ENCODE measurements around the gene WDR47.
"Not testable (repeated sequence)": the region's sequence is repeated elsewhere in the genome, so short reads cannot be mapped to it uniquely, and the experiment has no call there.

Gene WDR47

DNA sequence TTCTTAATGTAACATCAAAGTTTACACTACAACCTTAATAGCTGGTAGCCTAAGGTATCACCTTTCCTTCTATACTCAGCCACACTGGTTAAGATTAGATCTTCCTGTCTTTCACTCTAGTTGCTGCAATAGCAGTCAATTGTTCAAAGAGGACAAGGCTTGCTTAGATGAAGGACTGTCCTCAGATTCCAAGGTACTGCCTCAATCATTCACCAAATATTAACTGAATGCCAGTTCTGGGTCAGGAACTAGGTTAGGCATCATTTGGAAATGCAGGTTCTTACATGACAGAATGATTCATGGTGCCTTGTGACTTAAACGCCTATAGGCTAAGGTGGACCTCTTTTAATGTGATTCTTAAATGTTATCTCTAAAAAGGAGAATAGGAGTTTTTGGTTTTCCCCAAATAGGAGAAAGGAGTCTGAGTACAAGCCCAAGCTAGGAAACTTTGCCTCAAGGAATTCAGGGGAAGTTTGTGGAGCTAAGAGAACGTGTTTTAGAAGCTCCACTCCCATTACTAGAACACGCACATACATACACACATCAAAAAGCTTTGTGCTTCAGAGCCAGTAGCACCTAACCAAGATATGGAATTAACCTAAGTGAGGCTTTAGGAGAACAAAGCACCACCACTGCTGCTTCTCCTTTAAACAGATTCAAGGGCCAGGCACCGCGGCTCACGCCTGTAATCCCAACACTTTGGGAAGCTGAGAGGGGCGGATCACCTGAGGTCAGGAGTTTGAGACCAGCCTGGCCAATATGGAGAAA is 8.5 kb upstream of the WDR47 start:
- no peak for DNase-seq

DNA sequence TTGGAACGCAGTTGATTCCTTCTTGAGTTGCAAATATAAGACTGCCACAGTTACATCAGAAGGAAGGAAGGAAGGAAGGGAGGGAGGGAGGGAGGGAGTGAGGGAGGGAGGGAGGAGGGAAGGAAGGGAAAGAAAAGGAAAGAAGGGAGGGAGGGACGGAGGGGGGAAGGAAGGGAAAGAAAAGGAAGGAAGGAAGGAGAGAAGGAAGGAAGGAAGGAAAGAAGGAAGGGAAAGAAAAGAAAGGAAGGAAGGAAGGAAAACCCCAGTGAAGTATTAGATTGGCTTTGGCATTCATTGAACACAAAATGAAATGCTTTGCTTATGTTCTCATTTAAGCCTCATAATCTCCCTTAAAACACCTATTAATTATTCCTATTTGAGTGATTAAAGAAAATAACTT is 6.4 kb upstream of the WDR47 start:
- DNase-seq, result no peak

DNA sequence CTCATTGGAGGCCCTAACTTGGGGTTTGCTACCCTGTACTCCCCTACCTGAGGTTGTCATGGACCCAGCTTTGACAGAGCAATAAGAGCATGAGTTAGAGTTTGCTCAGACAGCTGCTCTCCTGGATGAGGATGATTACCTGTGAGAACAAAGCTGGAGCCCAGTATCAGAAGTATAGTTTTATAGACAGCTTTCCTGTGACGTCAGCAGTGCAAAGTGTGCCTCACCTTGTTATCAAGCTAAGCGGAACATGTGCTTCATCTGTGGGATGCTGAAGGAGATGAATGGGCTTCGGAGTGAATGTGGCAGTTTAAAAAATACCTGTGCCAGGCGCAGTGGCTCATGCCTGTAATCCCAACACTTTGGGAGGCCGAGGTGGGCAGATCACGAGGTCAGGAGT is 5.4 kb upstream of the WDR47 start:
- no peak for DNase-seq

DNA sequence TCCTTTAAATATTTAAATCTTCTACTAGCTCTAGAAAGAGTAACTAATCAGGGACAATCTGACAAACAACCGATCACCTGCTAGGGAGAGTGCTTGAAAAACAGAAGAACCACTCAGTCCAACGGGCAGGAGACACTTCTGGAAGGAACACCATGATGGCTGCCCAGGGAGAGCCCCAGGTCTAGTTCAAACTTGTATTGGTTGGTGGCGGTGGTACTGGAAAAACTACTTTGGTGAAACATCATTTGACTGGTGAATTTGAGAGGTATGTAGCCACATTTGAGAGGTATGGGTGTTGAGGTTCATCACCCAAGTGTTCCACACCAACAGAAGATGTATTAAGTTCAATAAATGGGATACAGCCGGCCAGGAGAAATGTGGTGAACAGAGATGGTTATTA is 4.8 kb upstream of the WDR47 start:
- no peak for DNase-seq

DNA sequence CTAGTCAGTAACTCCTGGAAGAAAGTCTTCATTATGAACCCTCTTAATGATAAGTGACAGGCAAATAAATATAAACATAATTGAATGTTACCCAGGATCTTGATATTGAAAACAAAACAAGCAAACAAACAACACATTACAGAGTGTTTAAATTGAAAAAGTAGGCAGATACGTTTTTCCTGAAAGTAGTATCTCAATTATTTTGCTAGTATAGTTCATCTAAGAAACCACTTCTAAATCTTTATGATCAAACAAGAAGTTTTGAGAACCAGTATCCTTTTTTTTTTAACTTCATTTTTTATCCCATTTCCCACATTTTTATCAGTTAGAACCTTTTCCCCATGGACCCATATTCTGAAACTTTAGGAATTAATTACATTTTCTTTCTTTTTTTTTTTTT is 3.7 kb upstream of the WDR47 start:
- no peak for DNase-seq

DNA sequence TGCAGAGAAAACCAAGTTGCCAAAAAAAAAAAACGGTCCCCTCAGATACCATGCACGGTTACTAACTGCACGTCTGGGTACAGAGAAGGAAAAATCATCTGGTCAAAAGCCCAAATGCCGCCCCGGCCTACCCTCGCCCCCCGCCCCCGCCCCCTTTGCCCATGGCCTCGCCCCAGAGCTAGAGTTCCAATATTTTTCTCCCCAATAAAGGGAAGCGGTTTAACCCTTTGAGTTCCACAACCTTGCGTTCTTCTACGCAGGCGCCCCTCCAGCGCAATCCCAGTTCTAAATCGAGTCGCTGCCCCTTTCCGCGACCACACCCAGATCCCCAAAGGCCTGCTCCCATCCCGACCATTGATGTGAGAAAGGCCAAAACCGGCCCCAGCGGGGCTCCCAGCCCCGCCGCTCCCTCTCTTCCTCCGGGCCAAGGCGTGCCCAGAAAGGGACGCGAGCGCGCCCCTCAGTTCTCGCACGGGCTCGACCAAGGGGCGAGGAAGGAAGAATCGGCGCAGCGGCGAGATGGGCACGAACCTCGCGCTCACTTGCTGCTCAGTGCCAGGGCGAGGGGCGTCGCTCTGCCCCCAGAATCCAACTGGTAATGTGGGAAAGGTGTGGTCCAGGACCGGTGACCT is 797 bp downstream of the WDR47 start:
- DNase-seq, result peak; percentile 49

DNA sequence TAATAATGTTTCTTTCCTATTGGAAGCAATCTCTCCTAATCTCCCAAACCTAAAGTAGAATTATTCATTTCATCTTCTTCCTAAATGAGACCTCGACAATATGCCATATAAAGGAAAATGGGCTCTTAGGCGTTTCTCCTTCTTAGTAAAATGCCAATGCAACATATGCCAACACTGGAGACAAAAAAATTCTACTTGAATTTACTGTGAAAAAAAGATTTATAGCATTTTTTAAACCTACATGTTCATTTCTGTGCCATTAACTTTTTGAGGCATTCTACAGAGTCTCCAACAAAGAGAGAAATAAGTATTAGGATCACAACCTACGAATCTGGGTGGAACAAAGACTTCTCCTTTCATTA is 1.3 kb downstream of the WDR47 start:
- DNase-seq, result peak in 1 of 2 experiments; percentile 24

DNA sequence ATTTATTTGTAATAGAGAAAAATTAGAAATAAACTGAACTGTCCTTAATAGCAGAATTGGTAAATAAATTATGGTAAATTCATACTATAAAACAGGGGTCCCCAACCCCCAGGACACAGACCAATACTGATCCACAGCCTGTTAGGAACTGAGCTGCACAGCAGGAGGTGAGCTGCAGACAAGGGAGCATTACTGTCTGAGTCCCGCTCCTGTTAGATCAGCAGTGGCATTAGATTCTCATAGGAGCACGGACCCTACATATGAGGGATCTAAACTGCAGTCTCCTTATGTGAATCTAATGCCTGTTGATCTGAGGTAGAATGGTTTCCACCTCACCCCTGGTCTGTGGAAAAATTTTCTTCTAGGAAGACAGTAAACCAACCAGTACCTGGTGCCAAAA is 7.5 kb downstream of the WDR47 start:
- DNase-seq, result no peak

DNA sequence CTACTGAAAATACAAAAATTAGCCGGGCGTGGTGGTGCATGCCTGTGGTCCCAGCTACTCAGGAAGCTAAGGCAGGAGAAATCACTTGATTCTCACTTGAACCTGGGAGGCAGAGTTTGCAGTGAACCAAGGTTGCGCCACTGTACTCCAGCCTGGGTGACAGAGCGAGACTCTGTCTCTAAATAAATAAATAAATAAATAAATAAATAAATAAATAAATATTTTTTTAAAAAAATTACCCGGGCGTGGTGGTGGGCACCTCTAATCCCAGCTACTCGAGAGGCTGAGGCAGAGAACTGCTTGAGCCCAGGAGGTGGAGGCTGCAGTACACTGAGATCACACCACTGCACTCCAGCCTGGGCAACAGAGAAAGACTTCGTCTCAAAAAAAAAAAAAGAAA is 12.4 kb downstream of the WDR47 start:
- DNase-seq, result not testable (repeated sequence)

DNA sequence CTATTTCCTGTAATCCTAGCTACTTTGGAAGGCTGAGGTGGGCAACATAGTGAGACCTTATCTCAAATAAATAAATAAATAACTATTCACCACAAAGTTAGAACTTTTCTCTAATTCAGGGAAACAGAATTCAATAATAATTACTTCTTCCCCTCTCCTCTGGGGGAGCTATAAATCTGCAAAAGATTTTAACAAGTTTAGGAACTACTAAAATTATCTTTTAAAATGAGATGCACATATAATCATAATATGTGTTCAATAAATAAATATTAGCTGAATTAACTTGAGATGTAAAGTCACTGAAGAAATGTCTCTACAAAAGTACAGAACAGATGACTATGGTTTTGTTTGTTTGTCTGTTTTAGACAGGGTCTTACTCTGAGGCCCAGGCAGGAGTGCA is 14.1 kb downstream of the WDR47 start:
- peak in 1 of 2 experiments; percentile 49 for DNase-seq

DNA sequence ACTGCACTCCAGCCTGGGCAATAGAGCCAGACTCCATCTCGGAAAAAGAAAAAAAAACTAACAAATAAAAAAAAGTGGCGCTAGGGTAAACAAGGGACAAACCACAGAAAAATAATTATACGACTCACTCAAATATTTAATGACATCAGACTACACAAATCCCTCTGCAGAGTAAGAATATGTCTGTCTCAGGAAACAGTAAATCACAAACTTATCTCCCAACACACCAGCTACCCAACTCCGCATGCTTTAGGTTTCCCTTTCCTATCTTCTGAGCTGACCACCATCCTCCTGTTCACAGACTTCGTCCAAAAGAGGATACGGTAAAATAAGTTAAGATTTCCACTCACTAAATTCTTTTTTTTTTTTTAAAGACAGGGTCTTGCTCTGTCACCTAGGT is 16.2 kb downstream of the WDR47 start:
- no peak for DNase-seq

DNA sequence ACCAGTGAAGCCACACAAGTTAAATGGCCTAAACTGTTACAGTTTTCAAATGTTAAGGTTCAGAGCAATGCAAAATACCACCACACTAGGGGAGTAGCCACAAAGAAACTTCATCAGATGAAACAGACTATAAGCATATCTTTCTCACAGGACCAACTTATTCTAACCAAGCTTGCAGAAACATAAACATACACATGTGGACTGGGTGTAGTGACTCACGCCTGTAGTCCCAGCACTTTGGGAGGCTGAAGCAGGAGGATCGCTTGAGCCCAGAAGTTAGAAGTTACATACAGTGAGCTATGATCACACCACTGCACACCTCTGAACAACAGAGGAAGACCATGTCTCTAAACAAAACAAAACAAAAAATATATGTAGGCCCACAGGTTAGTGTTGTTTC is 17.3 kb downstream of the WDR47 start:
- no peak for DNase-seq

DNA sequence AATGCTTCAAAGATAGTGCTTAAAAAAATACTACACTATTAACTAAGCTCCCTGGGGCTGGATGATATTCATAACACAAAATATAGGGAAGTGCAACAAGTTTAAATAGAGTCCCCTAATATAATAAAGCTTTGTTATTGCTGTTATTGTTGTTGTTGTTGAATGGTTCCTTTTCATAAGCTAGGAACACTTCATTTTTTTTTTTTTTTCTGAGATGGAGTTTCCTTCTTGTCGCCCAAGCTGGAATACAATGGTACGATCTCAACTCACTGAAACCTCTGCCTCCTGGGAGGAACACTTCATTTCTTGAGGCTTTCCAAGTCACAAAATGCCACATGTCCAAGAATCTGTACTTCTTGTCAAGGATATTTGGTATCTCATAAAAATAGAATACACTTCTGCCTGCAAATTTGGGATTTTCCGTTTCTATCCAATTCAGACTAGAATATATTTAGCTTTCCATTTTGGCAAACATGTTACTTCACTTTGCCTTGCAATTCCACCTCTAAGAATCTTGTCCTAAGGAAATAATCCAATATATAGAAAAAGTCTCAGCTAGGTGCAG is 21.1 kb downstream of the WDR47 start:
- DNase-seq, result no peak

DNA sequence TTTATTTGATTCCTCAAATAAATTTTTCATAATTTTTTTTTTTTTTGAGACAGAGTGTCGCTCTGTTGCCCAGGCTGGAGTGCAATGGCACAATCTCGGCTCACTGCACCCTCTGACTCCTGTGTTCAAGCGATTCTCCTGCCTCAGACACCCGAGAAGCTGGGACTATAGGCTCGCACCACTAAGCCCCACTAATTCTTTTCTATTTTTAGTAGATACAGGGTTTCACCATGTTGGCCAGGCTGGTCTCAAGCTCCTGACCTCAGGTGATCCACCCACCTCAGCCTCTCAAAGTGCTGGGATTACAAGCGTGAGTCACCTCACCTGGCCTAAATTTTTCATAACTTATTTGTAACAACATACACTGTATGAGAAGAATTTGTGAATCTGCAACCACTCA is 24.2 kb downstream of the WDR47 start:
- not testable (repeated sequence) for DNase-seq

DNA sequence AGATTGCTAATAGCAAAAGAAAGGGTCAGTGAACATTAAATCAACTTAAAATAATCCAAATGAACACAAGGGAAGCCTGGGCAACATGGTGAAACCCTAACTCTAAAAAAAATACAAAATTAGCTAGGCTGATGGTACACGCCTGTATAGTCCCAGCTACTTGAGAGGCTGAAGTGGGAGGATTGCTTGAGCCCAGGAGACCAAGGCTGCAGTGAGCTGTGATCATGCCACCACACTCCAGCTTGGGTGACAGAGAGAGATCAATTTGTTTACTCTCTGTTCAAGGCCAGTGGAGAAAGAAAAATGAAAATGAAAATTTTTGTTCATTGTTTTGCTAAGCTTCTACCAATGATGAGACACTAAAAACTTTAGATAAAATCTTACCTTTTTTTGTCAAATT is 24.8 kb downstream of the WDR47 start:
- no peak for DNase-seq

DNA sequence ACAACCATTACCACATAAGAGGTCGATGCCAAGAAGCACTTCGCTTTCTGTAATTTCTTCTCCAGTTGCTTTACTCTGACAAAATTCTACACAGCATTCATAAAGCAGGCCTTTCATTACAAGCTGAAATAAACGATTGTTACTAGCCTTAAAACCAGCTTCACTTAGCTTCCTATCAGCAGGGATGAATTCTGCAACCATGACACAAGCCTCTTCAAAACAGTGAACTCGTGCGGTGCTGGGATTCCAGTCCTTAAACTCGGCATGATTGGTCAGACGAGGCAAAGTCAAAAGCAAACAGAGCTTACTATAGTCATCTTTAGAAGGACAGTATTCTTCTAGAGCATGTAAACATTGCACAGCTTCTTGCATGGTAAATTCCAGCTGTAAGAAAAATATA is 30.6 kb downstream of the WDR47 start:
- DNase-seq, result no peak

DNA sequence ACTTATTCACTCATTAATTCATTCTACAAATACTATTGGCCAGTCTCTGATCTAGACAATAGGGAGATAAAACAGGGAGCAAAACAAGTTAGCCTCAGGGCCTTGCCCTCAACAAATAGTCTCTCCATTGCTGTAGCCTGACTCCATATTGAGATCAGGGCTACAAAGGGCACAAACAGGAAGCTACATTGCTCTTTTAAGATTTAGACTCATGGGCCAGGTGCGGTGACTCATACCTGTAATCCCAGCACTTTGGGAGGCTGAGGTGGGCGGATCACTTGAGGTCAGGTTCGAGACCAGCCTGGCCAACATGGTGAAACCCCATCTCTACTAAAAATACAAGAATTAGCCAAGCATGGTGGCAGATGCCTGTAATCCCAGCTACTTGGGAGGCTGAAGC is 45.3 kb downstream of the WDR47 start:
- DNase-seq, result not testable (repeated sequence)

DNA sequence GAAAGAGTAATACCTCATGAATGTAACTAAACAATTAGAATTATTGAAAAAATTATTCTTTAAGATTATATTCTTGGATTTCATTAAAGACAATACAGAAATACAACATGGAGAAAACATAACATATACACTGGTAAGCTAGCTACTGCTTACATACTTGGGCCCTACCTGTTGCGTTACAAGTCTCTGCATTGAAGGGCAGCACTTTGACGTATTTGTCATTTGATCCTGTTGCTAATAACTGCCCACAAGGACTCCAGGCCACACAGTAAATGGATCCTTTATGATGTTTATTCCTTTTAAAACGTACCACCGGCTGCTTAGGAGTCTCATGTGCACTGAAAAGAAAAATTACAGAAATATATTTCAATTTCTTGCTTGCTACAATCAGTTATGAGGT is 58.8 kb downstream of the WDR47 start:
- no peak for DNase-seq

DNA sequence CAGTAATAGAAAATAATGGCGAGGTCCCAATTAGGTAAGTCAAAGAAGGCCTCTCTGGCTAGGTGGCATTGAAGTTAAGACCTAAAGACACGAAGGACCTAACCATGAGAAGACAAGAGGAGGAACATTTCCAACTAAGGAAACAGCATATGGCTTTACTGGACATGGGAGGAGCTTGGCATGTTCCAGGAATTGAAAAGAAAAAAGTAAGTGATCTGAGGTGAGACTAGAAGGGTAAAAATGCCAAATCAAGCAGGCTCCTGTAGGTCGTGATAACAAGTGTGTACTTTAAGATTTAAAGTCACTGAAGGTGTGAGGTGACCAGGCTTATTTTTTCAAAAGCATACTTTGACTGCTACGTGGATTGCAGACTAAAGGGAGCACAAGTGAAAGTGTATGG is 65.2 kb downstream of the WDR47 start:
- no peak for DNase-seq

DNA sequence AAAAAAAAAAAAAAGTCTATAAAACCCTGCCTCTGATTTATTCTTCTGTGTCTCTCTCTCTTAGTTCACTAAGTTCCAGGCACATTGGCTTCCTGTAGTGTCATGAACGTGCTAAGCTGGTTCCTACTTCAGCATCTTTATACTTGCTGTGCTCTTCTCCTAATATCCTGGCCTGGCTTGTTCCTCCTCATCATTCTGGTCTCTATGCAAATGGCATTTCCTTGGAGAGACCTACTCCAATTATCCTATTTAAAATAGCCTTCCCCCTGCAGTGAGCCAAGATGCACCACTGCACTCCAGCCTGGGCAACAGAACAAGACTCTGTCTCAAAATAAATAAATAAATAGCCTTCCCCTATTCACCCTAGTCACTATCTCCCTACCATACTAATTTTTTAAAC is 69.0 kb downstream of the WDR47 start:
- no peak for DNase-seq

DNA sequence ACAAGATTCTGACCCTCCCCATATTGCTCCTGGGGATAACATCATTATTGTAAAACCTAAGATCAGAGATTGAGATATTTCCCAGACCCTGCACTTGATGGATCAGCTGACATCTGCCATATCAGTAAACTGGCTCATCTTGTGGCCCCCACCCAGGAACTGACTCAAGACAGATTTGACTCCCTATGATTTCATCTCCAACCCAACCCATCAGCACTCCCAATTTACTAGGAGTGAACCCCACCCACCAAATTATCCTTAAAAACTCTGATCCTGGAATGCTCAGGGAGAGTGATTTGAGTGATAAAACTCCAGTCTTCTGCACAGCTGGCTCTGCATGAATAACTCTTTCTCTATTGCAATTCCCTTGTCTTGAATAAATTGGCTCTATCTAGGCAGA is 72.6 kb downstream of the WDR47 start:
- DNase-seq, result no peak

DNA sequence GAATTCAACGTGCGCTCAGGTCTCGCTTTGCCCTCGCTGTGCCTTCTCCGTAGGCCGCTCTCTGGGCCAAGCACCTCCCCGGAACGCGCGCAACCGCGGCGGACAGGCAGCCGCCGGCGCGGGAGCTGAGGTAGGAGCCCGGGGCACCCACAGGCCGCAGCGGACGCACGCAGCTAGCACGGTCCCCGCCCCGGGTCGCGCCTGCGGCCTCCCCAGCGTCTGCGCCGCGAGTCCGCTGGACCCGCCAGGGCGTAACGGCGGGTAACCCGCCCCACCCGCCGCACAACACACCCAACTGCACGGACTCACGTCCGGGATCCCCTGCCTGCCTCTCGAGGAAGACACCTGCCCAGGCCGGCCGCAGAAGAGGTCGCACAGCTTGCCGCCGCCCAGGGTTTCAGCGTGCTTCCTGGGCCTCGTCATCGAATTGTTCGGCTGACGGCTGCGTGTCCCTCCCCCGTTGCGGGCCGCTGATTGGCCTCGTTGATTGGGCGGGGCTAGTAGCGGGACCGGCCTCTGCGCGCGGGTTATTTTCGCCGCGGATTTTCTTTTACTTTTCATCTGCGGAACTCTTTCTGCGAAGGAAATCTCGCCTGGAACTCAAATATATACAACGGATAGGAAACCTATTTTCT is 78.7 kb downstream of the WDR47 start, which contains the start of gene CLCC1:
Gene CLCC1, minus strand, starts transcription at position 433 of the 635 bp plus-strand sequence. CDS start 13,047 bp downstream, outside the sequence.
- DNase-seq, result peak; percentile 89 to 92

DNA sequence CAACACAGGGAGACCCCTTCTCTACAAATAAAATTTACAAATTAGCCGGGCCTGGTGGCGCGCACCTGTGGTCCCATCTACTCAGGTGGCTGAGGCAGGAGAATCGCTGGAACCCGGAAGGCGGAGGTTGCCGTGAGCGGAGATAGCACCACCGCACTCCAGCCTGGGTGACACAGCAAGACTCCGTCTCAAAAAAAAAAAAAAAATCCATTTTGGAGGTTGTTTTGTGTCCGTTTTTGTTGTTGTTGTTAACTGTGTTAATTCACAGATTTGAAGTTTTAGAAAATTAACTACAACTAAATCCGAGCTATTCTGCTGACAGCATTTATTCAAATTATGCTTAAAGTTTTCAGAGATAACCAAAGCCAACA is 79.2 kb downstream of the WDR47 start:
- no peak for DNase-seq
